Measurements from ENCODE around the gene ANXA8L1.
"Not testable (repeated sequence)": the region's sequence is repeated elsewhere in the genome, so short reads cannot be mapped to it uniquely, and the experiment has no call there.

The ANXA8L1 gene

GRCh38 chr10:46375406-46375805 lies at the start of gene ANXA8L1:
Gene ANXA8L1, plus strand, starts transcription at chr10:46375776. Its CDS starts 76 bp downstream, at chr10:46375852.
- H2AFZ ChIP-seq (ENCODE audit: low read length); H3K9me3 ChIP-seq (ENCODE audit: low read length); H3K36me3 ChIP-seq (ENCODE audit: insufficient read depth, low read length); H3F3A ChIP-seq (ENCODE audit: insufficient read depth, low read length); H3K27ac ChIP-seq (ENCODE audit: low read depth, low read length, poor library complexity, severe bottlenecking); H3K4me1 ChIP-seq (ENCODE audit: insufficient read depth, low read length, severe bottlenecking); H3K79me2 ChIP-seq (ENCODE audit: insufficient read depth, low read length); H3K4me2 ChIP-seq (ENCODE audit: low read length); H3K9me2 ChIP-seq (ENCODE audit: low read depth, low read length); H3K9ac ChIP-seq (ENCODE audit: low read length); H3K27me3 ChIP-seq (ENCODE audit: insufficient read depth, low read length); H3K4me3 ChIP-seq (ENCODE audit: low read depth, low read length, poor library complexity, severe bottlenecking); H4K20me1 ChIP-seq (ENCODE audit: insufficient read depth, low read length): not testable (repeated sequence)

GRCh38 chr10:46326066-46326465 lies 49.5 kb upstream of the ANXA8L1 start:
- Histone ChIP-seq H3K9ac (ENCODE audit: low read length) (no peak overlapping the region), H3K4me2 (ENCODE audit: low read length) (no peak overlapping the region), H3K9me2 (ENCODE audit: low read depth, low read length) (no peaks in the 10 kb centered on the region), H3K4me1 (ENCODE audit: insufficient read depth, low read length, severe bottlenecking) (no peaks in the 10 kb centered on the region), H3K4me3 (ENCODE audit: low read depth, low read length, poor library complexity, severe bottlenecking) (no peak overlapping the region), H3K9me3 (ENCODE audit: low read length) (no peaks in the 10 kb centered on the region), H3K27ac (ENCODE audit: low read depth, low read length, poor library complexity, severe bottlenecking) (no peak overlapping the region), H2AFZ (ENCODE audit: low read length) (no peak overlapping the region), H3K79me2 (ENCODE audit: insufficient read depth, low read length) (no peaks in the 10 kb centered on the region), H3F3A (ENCODE audit: insufficient read depth, low read length) (no peaks in the 10 kb centered on the region), H3K36me3 (ENCODE audit: insufficient read depth, low read length) (no peaks in the 10 kb centered on the region), H4K20me1 (ENCODE audit: insufficient read depth, low read length) (no peaks in the 10 kb centered on the region), H3K27me3 (ENCODE audit: insufficient read depth, low read length) (no peaks in the 10 kb centered on the region)
- TF ChIP-seq EZH2 (IDR thresholded peaks at IDR 0.05; ENCODE audit: borderline replicate concordance, low read length), result no peak
- TF ChIP-seq CTCF (IDR thresholded peaks at IDR 0.05; ENCODE audit: low read length), result no peak

GRCh38 chr10:46326971-46327370 lies 48.6 kb upstream of the ANXA8L1 start:
- no peaks in the 10 kb centered on the region for H3K9me3 ChIP-seq (ENCODE audit: low read length)
- H3K9ac ChIP-seq (ENCODE audit: low read length), result no peak overlapping the region
- H2AFZ ChIP-seq (ENCODE audit: low read length), result no peak overlapping the region
- no peaks in the 10 kb centered on the region for H3K36me3 ChIP-seq (ENCODE audit: insufficient read depth, low read length)
- H3K9me2 ChIP-seq (ENCODE audit: low read depth, low read length), result no peaks in the 10 kb centered on the region
- no peak overlapping the region for H3K27ac ChIP-seq (ENCODE audit: low read depth, low read length, poor library complexity, severe bottlenecking)
- H3K79me2 ChIP-seq (ENCODE audit: insufficient read depth, low read length), result no peaks in the 10 kb centered on the region
- no peak overlapping the region for H3K4me2 ChIP-seq (ENCODE audit: low read length)
- no peaks in the 10 kb centered on the region for H3K4me1 ChIP-seq (ENCODE audit: insufficient read depth, low read length, severe bottlenecking)
- no peak overlapping the region for H3K4me3 ChIP-seq (ENCODE audit: low read depth, low read length, poor library complexity, severe bottlenecking)
- no peaks in the 10 kb centered on the region for H3F3A ChIP-seq (ENCODE audit: insufficient read depth, low read length)
- H3K27me3 ChIP-seq (ENCODE audit: insufficient read depth, low read length), result no peaks in the 10 kb centered on the region
- no peak for TF ChIP-seq CTCF (IDR thresholded peaks at IDR 0.05; ENCODE audit: low read length)
- TF ChIP-seq EZH2 (IDR thresholded peaks at IDR 0.05; ENCODE audit: borderline replicate concordance, low read length), result no peak
- no peaks in the 10 kb centered on the region for H4K20me1 ChIP-seq (ENCODE audit: insufficient read depth, low read length)

GRCh38 chr10:46327685-46328084 lies 47.9 kb upstream of the ANXA8L1 start:
- Histone ChIP-seq H3K4me1 (ENCODE audit: insufficient read depth, low read length, severe bottlenecking) (no peaks in the 10 kb centered on the region), H3K9me2 (ENCODE audit: low read depth, low read length) (no peaks in the 10 kb centered on the region), H3K9me3 (ENCODE audit: low read length) (no peaks in the 10 kb centered on the region), H3K27ac (ENCODE audit: low read depth, low read length, poor library complexity, severe bottlenecking) (no peak overlapping the region), H4K20me1 (ENCODE audit: insufficient read depth, low read length) (no peaks in the 10 kb centered on the region), H2AFZ (ENCODE audit: low read length) (no peak overlapping the region), H3K36me3 (ENCODE audit: insufficient read depth, low read length) (no peaks in the 10 kb centered on the region), H3K79me2 (ENCODE audit: insufficient read depth, low read length) (no peaks in the 10 kb centered on the region), H3K4me2 (ENCODE audit: low read length) (no peak overlapping the region), H3K9ac (ENCODE audit: low read length) (no peak overlapping the region), H3K27me3 (ENCODE audit: insufficient read depth, low read length) (no peaks in the 10 kb centered on the region), H3F3A (ENCODE audit: insufficient read depth, low read length) (no peaks in the 10 kb centered on the region), H3K4me3 (ENCODE audit: low read depth, low read length, poor library complexity, severe bottlenecking) (no peak overlapping the region)
- TF ChIP-seq EZH2 (IDR thresholded peaks at IDR 0.05; ENCODE audit: borderline replicate concordance, low read length) (no peak), CTCF (IDR thresholded peaks at IDR 0.05; ENCODE audit: low read length) (no peak)
